Measurements from ENCODE around the gene LGALS13.

LGALS13 gene

GRCh38 chr19:39623946-39624345, 21.6 kb downstream of the LGALS13 start:
- DNase-seq = no peak

GRCh38 chr19:39627631-39628030, 25.3 kb downstream of the LGALS13 start:
- DNase-seq = peak in 2 of 4 experiments; percentile 18 to 33

- no peak for DNase-seq
Observed at GRCh38 chr19:39631178-39631577, 28.9 kb downstream of the LGALS13 start.

GRCh38 chr19:39631626-39632025, 29.3 kb downstream of the LGALS13 start:
- no peak for DNase-seq

- DNase-seq = no peak
Observed at GRCh38 chr19:39637891-39638290, 35.6 kb downstream of the LGALS13 start.

- no peak for DNase-seq
Observed at GRCh38 chr19:39641773-39642172, 39.4 kb downstream of the LGALS13 start.

- DNase-seq = no peak
Observed at GRCh38 chr19:39643591-39643990, 41.3 kb downstream of the LGALS13 start.

GRCh38 chr19:39645800-39646411, 43.6 kb downstream of the LGALS13 start:
- DNase-seq = peak; percentile 1 to 45 (median 18)

- DNase-seq = no peak
Observed at GRCh38 chr19:39647918-39648317, 45.6 kb downstream of the LGALS13 start.

GRCh38 chr19:39655613-39656012, 53.3 kb downstream of the LGALS13 start, which contains the start of gene LGALS16:
Gene LGALS16, plus strand, starts transcription at chr19:39655913. Its CDS starts 49 bp downstream, at chr19:39655962.
- no peak for DNase-seq

Measured in suppressor macrophage (primary cell).